HG03103 (cell line): Measurements from ENCODE around the gene ABHD17A.
A peak's percentile ranks its signal among the peaks of the same experiment; 100 is the strongest.
"Not testable (repeated sequence)": the region's sequence is repeated elsewhere in the genome, so short reads cannot be mapped to it uniquely, and the experiment has no call there.

Experiments used
- ATAC-seq: cut with Tn5 transposase; IDR thresholded peaks from one replicate; pipeline ENCODE4 v1.9.1; 2021; ENCODE audit warnings: low read depth; ENCODE audit not compliant: unreplicated experiment

Gene ABHD17A

GRCh38 chr19:1911098-1911497, 25.8 kb upstream of the ABHD17A start:
- no peak for ATAC-seq

GRCh38 chr19:1910177-1910576, 24.9 kb upstream of the ABHD17A start:
- no peak for ATAC-seq

DNA sequence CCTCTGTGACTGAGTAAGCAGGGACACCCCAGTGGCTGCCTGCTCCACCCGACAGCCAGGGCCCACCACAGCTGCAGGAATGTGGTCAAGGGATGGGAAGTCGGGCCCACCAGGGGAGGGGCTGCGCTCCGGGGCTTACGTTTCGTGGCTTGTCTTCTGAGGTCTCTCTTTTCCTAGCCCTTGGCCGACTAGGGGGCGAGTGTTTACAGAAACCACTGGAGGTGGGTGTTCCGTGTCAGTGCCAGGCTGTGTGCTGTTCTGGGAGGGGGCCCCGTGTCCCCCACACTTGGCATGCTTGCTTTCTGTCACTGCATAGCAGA, 24.4 kb upstream of the ABHD17A start:
- no peak for ATAC-seq

DNA sequence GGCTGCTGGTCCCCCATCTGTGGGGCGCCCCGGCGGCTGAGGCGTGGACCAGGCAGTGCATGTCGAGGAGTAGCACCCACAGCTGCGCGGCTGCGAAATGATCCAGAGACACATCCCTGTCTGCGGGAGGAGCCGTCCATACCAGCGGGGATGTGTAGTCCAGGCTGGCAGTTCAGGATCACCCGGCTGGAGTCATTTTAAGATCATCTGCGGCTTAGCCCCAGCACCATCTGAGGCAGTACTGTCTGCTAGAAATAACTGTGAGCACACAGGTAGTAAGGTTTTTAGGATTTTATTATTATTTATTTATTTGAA, 23.0 kb upstream of the ABHD17A start:
- ATAC-seq: no peak

- no peak for ATAC-seq
Observed at GRCh38 chr19:1907563-1908363, 22.5 kb upstream of the ABHD17A start.

GRCh38 chr19:1906985-1907562, 21.8 kb upstream of the ABHD17A start:
- no peak for ATAC-seq

- ATAC-seq: no peak
Observed at GRCh38 chr19:1905863-1906375, 20.6 kb upstream of the ABHD17A start.

GRCh38 chr19:1905110-1905862, 20.0 kb upstream of the ABHD17A start, which contains the start of the genes ADAT3 and SCAMP4:
TSS of gene ADAT3 (plus strand) at chr19:1905399. CDS start at chr19:1912048, 6,649 bp downstream.
TSS of gene SCAMP4 (plus strand) at chr19:1905399. CDS start at chr19:1915020, 9,621 bp downstream.
- peak; percentile 79 for ATAC-seq

DNA sequence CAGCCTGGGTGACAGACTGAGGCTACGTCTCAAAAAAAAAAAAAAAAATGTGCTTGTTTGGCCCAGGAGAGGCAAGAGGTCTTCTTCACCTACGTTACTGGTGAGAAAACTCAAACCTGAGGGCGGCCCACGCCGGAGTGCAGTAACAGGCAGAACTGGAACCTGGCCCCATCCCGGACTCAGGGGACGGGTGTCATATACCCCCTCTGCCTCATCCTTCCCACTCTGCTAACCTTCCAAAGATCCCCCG, 19.5 kb upstream of the ABHD17A start:
- peak; percentile 10 for ATAC-seq

DNA sequence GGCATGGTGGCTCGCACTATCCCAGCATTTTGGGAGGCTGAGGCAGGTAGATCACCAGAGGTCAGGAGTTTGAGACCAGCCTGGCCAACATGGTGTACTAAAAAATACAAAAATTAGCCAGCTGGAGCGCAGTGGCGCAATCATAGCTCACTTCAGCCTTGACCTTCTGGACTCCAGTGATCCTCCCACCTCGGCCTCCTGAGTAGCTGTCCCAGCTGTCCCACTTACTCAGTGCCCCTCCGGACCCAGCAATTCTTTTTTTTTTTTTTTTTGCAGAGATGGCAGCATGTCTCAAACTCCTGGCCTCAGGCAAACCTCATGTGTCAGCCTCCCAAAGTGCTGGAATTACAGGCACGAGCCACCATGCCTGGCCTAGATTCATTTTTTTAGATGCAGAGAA, 17.6 kb upstream of the ABHD17A start:
- ATAC-seq: no peak

- no peak for ATAC-seq
Observed at GRCh38 chr19:1901940-1902404, 16.7 kb upstream of the ABHD17A start.

DNA sequence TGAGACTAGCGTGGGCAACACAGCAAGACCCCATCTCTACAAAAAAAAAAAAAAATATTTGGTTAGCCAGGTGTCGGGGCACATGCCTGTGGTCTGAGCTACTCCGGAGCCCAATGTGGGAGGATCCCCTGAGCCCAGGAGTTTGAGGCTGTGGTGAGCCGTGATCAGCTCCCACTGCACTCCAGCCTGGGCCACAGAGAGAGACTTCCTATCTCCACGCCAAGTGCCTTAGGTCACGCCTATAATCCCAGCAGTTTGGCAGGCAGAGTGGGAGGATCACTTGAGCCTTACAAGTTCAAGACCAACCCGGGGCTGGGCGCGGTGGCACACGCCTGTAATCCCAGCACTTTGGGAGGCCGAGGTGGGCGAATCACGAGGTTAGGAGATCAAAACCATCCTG, 11.2 kb upstream of the ABHD17A start:
- ATAC-seq: no peak

GRCh38 chr19:1893791-1894190, 8.5 kb upstream of the ABHD17A start:
- no peak for ATAC-seq

DNA sequence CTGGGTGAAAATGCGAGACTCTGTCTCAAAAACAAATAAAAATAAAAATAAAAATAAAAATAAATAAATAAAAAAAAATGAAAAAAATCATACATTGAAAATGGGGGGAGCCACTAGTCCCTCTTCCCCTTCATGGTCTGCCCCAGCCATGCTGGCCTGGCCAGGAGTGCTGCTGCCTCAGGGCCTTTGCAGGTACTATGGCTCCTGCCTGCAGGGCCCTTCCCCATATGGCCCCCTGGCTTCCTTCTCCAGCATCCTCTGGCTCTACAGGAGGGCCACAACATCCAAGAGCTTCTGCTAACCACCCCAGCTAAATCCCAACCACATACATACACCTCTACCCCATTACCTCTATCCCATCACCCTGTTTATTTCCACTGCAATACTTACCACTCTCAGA, 4.6 kb upstream of the ABHD17A start:
- ATAC-seq: no peak

DNA sequence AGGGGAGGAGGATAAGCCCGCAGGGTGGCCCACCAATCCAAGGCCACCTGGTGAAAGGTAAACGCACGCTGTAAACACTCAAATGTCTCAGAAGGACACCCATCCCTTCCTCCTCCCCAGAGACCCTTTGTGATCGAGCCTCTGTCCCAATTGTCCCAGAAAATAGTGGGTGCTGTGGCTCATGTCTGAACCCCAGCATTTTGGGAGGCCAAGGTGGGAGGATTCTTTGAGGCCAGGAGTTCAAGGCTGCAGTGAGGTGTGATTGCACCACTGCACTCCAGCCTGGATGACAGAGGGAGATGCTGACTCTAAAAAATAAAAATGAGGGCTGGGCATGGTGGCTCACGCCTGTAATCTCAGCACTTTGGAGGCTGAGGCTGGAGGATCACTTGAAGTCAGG, 3.1 kb upstream of the ABHD17A start:
- no peak for ATAC-seq

DNA sequence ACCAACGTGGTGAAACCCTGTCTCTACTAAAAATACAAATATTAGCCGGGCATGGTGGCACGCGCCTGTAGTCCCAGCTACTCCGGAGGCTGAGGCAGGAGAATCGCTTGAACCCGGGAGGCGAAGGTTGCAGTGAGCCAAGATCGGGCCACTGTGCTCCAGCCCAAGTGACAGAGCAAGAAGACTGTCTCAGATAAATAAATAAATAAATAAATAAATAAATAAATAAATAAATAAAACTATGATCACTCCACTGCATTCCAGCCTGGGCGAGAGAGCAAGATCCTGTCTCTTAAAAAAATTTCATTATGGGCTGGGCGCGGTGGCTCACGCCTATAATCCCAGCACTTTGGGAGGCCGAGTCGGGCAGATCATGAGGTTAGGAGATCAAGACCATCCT, 1.1 kb upstream of the ABHD17A start:
- ATAC-seq: not testable (repeated sequence)

DNA sequence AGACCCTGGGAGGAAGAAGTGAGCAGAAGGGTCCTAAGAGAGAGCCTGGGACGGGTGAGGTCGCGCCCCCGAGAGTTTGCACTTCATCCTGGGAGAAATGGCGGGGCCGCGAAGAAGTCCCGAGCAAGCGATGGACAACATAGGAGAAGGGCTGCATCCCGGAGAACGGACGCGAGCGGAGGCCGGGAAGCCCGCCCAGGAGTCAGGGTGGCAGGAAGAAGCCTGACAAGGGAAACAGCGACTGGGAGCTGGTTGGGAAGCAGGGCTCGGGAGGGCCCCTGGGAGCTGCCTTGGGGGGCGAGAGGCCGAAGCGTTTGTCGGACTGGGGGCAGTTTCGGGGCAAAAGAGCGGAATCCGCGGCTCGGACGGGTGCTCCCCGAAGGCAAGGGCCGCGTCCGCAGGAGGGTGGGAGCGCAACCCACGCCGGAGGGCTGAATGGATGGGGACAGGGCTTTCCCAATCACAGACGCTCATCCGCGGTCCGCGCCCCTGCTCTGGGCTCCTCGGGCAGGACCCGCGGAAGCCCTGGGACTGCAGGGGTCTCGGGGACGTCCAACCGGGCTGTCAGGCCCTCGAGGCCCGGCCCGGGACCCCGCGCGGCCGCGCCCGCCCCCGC, 469 bp downstream of the ABHD17A start:
- ATAC-seq: peak; percentile 12

GRCh38 chr19:1884291-1884718, 991 bp downstream of the ABHD17A start:
- no peak for ATAC-seq

DNA sequence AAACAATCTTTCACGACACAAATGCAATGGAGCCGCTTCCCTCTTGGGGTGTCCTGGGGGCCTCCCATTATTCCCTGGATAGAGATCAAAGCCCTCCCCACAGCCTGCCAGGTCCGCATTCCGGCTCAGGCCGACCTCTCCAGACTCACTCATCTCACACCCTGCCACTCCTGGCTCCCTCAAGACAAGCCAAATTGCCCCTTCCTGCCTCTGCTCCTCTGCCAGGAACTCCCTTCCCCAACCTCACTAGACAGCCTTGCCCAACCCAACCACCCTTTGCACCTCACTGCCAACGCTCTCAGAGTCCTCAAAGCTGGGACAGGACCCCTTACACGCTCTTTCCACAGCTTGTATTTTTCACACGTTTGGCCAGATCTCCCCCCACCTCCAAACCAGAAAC, 1.5 kb downstream of the ABHD17A start:
- ATAC-seq: no peak

GRCh38 chr19:1882786-1883692, 2.3 kb downstream of the ABHD17A start:
- ATAC-seq: no peak
